Peyer's patch (tissue), 4 donors: ENCODE results near the gene SLC25A13.

ENCODE experiments used
- POLR2A ChIP-seq, 2 donors: fragments of 450-650 bp; IDR thresholded peaks; one replicate each; pipeline ENCODE4 v1.5.1; 2017; ENCODE audit warnings: antibody characterized with exemption in 2 of 2, mild to moderate bottlenecking in 2 of 2, moderate library complexity in 2 of 2
- TF ChIP-seq, protein P1 (sequence below), 6 experiments: fragments of 450-650 bp in 4 of 6; fragments of 200-600 bp in 2 of 6; sonication (generic) in 1 of 6; IDR thresholded peaks; one replicate each; pipeline ENCODE4 v1.5.1; 2017 to 2019; ENCODE audit warnings: antibody characterized with exemption in 6 of 6, mild to moderate bottlenecking in 3 of 6, moderate library complexity in 1 of 6

DNA sequence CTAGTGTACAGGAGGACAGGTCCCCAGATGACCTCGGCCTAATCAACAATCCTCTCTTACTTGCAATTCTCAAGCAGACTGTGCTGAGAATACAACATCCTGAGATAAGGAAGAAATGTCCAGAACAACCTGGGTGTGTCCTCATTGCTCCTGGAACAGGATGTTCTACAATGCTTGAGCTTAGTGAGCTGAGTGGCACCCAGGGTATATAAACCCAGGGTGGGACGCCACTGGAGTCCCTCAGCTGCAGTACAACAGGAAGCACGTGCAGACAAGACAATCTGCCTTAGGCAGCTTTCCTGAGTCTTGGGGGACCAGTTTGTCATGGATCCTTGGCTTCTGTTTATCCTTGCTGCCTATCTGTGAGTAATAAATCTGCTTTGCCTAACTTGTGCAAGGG lies 27.7 kb upstream of the SLC25A13 start:
- TF ChIP-seq, protein P1, sequence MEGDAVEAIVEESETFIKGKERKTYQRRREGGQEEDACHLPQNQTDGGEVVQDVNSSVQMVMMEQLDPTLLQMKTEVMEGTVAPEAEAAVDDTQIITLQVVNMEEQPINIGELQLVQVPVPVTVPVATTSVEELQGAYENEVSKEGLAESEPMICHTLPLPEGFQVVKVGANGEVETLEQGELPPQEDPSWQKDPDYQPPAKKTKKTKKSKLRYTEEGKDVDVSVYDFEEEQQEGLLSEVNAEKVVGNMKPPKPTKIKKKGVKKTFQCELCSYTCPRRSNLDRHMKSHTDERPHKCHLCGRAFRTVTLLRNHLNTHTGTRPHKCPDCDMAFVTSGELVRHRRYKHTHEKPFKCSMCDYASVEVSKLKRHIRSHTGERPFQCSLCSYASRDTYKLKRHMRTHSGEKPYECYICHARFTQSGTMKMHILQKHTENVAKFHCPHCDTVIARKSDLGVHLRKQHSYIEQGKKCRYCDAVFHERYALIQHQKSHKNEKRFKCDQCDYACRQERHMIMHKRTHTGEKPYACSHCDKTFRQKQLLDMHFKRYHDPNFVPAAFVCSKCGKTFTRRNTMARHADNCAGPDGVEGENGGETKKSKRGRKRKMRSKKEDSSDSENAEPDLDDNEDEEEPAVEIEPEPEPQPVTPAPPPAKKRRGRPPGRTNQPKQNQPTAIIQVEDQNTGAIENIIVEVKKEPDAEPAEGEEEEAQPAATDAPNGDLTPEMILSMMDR (IDR thresholded peaks at IDR 0.05), result peak in 2 of 6 experiments; percentile 7 to 20
- peak in 1 of 2 donors; percentile 41 for TF ChIP-seq POLR2A (IDR thresholded peaks at IDR 0.05)
